Heart left ventricle (tissue), 16 donors: ENCODE measurements around the gene G6PC3. TPM values are rescaled to one million over a fixed set of nuclear protein-coding genes. Genes with fewer than 3 reads are reported as not detected.
"Not testable (repeated sequence)": the region's sequence is repeated elsewhere in the genome, so short reads cannot be mapped to it uniquely, and the experiment has no call there.

Source experiments
- ATAC-seq, 4 donors: fragments of 200-7000 bp; cut with Tn5 transposase; one replicate each; pipeline ENCODE4 v1.9.1; 2020 to 2022; ENCODE audit warnings: moderate library complexity in 4 of 4, mild to moderate bottlenecking in 3 of 4, moderate number of reproducible peaks in 1 of 4
- DNase-seq, 5 donors: peaks; one replicate each; pipeline ENCODE4 v3.0.0-alpha.2; 2020
- H3K27ac ChIP-seq, 12 donors: fragments of 200-600 bp; sonication (generic) in 4 of 12; one replicate each; pipeline versions ENCODE4 v1.5.0 to v1.8.0; 2016 to 2022; ENCODE audit warnings: mild to moderate bottlenecking in 2 of 12
- H3K27me3 ChIP-seq, 9 donors: fragments of 200-600 bp; sonication (generic) in 2 of 9; one replicate each; pipeline versions ENCODE4 v1.5.1 to v1.8.0; 2016 to 2022; ENCODE audit warnings: mild to moderate bottlenecking in 3 of 9
- H3K36me3 ChIP-seq, 9 donors: fragments of 200-600 bp; sonication (generic) in 2 of 9; one replicate each; pipeline versions ENCODE4 v1.5.0 to v1.8.0; 2018 to 2022; ENCODE audit warnings: mild to moderate bottlenecking in 2 of 9
- H3K4me1 ChIP-seq, 12 donors: fragments of 200-600 bp; sonication (generic) in 4 of 12; one replicate each; pipeline versions ENCODE4 v1.5.0 to v1.8.0; 2016 to 2022; ENCODE audit warnings: mild to moderate bottlenecking in 3 of 12
- H3K4me3 ChIP-seq, 12 donors: fragments of 200-600 bp; sonication (generic) in 4 of 12; one replicate each; pipeline versions ENCODE4 v1.5.0 to v1.8.0; 2017 to 2022; ENCODE audit warnings: mild to moderate bottlenecking in 9 of 12, moderate library complexity in 4 of 12
- H3K9me3 ChIP-seq, 12 donors: fragments of 200-600 bp; sonication (generic) in 4 of 12; one replicate each; pipeline versions ENCODE4 v1.5.0 to v1.8.0; 2016 to 2022; ENCODE audit warnings: mild to moderate bottlenecking in 1 of 12
- CTCF ChIP-seq, 12 donors: fragments of 200-600 bp; sonication (generic) in 4 of 12; IDR thresholded peaks; one replicate each; pipeline versions ENCODE4 v1.5.0 to v1.8.0; 2018 to 2022; ENCODE audit warnings: antibody characterized with exemption in 12 of 12, mild to moderate bottlenecking in 5 of 12
- POLR2A ChIP-seq, 2 donors: fragments of 450-650 bp; IDR thresholded peaks; one replicate each; pipeline ENCODE4 v1.6.1; 2017; ENCODE audit warnings: antibody characterized with exemption in 2 of 2, mild to moderate bottlenecking in 2 of 2, moderate library complexity in 2 of 2
- WGBS, 4 donors: extraction: QIAGEN DNeasy Blood & Tissue Kit in 2 of 4; methylation state at CpG; one replicate each; pipeline versions ENCODE4 v1.1.5 to v1.1.7; 2013 to 2018; 5-methylcytosine and 5-hydroxymethylcytosine counted together
- intact Hi-C, 10 donors: fragments of 100-400 bp; cut with DNase I; formaldehyde crosslinking; loops; one replicate each; pipeline versions ENCODE4 v1.11.1 to v1.14.2; 2022
- polyA plus RNA-seq, 2 donors: library from polyadenylated mRNA; stranded (reverse); fragments of 200-250 nt; gene quantifications; one replicate each; pipeline ENCODE4 v1.2.3, GENCODE V29; 2013
- total RNA-seq, 9 donors: library from RNA; depleted of rRNA in 2 of 9; stranded (reverse); fragments of >200 nt in 2 of 9; fragmentation: NEBNext Ultra II Directional in 3 of 9; extraction: Animal tissue kit (Norgen Biotek cat#: 25700) in 3 of 9; gene quantifications; one replicate each; pipeline versions ENCODE4 v1.1.0 to v1.2.4, GENCODE V29; 2016 to 2023
- donor health status: ischemic (EF 13 %, LVEDD 7.1; RV severe dilation, severe dysfunction).
- donor health status: healthy with polysubstance abuse.
- donor health status: DM: no; HTN: yes; CAD: no.
- donor health status: DM: no; HTN: no; CAD: no.
- donor health status: ischemic (EF 25% LVEDD 6.9; RV normal size, moderate dysfunction).
- donor health status: ischemic (EF 25% LVEDD 5.7; RV mildly dilated, moderate dysfunction).
- donor health status: healthy.
- donor health status: DM: yes; HTN: yes; CAD: no.
- donor health status: ischemic (EF 35%, LVEDD 5.7; RV mildly dilated, moderate dysfunction).
- donor health status: nonischemic (EF 11% LVEDD 7.7; RV severe dilation, severe dysfunction).
- donor health status: DM: yes; HTN: yes; CAD: no.
- donor health status: PGD.
- donor health status: ischemic (EF 29% LVEDD 5.4; RV normal size, mild dysfunction).
- donor health status: nonischemic (EF 23%, LVEDD 6.1; RV moderate dilation, normal function).

The G6PC3 gene
- total and polyA plus RNA-seq, 11 donors: 28.5 to 75.1 (median 39.1) TPM

- DNase-seq (peak; percentile 79 to 91 (median 85)), ATAC-seq (peak; percentile 84 to 89 (median 86))
- Histone ChIP-seq H3K36me3 (peaks cover 0 to 27% (median 13%) of the 10 kb centered on the region in 9 donors), H3K4me1 (peaks cover 5 to 78% (median 61%) of the 10 kb centered on the region in 12 donors), H3K27me3 (no peaks in the 10 kb centered on the region), H3K4me3 (no peak overlapping the region), H3K27ac (peak overlapping the region in 11 of 12 donors; percentile 83 to 98 (median 90)), H3K9me3 (no peaks in the 10 kb centered on the region)
- 32 to 47% (median 46%) methylated on average over 2 to 13 of the region's 13 CpGs for WGBS, 4 donors
- no peak for TF ChIP-seq CTCF (IDR thresholded peaks at IDR 0.05)
- TF ChIP-seq POLR2A (IDR thresholded peaks at IDR 0.05): no peak
- intact Hi-C loops: loop anchor here in 2 of 10 donors (1.0 to 10.0 kb wide), 2 partner anchors 14 to 63 kb away; no protein-coding TSS in a partner anchor
These were observed 26.8 kb downstream of the G6PC3 start for GRCh38 chr17:44097110-44097958.

- WGBS, 4 donors: 74 to 82% (median 77%) methylated on average over 6 of the region's 6 CpGs
- ATAC-seq, DNase-seq, intact Hi-C loops, H3K27me3 ChIP-seq, H3K4me3 ChIP-seq, H3K9me3 ChIP-seq: not testable (repeated sequence)
- Histone ChIP-seq H3K36me3 (peaks cover 0 to 38% (median 4%) of the 10 kb centered on the region in 9 donors), H3K4me1 (peaks cover 5 to 94% (median 70%) of the 10 kb centered on the region in 12 donors), H3K27ac (peak overlapping the region in 1 of 12 donors; percentile 69)
These were observed 31.3 kb downstream of the G6PC3 start for GRCh38 chr17:44101858-44102257.

- no peak overlapping the region for H3K4me3 ChIP-seq
- WGBS, 4 donors: 63 to 69% (median 66%) methylated on average over 16 of the region's 16 CpGs
- ATAC-seq (peak; percentile 44 to 71 (median 60)), DNase-seq (peak in 3 of 5 donors; percentile 57 to 81 (median 64))
- peak overlapping the region in 11 of 12 donors; percentile 10 to 80 (median 61) for H3K27ac ChIP-seq
- no peak for TF ChIP-seq CTCF (IDR thresholded peaks at IDR 0.05)
- TF ChIP-seq POLR2A (IDR thresholded peaks at IDR 0.05): no peak
- peaks cover 2 to 94% (median 69%) of the 10 kb centered on the region in 12 donors for H3K4me1 ChIP-seq
- no peaks in the 10 kb centered on the region for H3K9me3 ChIP-seq
- peaks cover 0 to 40% (median 4%) of the 10 kb centered on the region in 9 donors for H3K36me3 ChIP-seq
- intact Hi-C loops: no loop called here
- no peaks in the 10 kb centered on the region for H3K27me3 ChIP-seq
These were observed 32.5 kb downstream of the G6PC3 start for GRCh38 chr17:44102849-44103622.

GRCh38 chr17:44105483-44105882 lies 34.9 kb downstream of the G6PC3 start:
- Histone ChIP-seq H3K9me3 (no peaks in the 10 kb centered on the region), H3K36me3 (peaks cover 0 to 33% (median 4%) of the 10 kb centered on the region in 9 donors), H3K27me3 (no peaks in the 10 kb centered on the region), H3K4me3 (no peak overlapping the region), H3K27ac (peak overlapping the region in 2 of 12 donors; percentile 61 to 69), H3K4me1 (peaks cover 15 to 95% (median 77%) of the 10 kb centered on the region in 12 donors)
- intact Hi-C loops: no loop called here
- TF ChIP-seq POLR2A (IDR thresholded peaks at IDR 0.05) (no peak), CTCF (IDR thresholded peaks at IDR 0.05) (no peak)
- 20 to 47% (median 40%) methylated on average over 3 of the region's 3 CpGs for WGBS, 4 donors
- DNase-seq: no peak
- ATAC-seq: no peak
